HL-60 (cell line): ENCODE measurements around the gene PJA1.

Experiments used
- GABPA ChIP-seq: IDR thresholded peaks from 2 replicates; pipeline ENCODE4 v1.6.1; 2012; ENCODE audit warnings: low read depth
- POLR2AphosphoS5 ChIP-seq: IDR thresholded peaks from 2 replicates; pipeline ENCODE4 v1.6.1; 2012; ENCODE audit warnings: low read depth
- SPI1 ChIP-seq: IDR thresholded peaks from 2 replicates; pipeline ENCODE4 v1.6.1; 2012; ENCODE audit warnings: low read depth, mild to moderate bottlenecking, borderline replicate concordance
- TF ChIP-seq, protein P1 (sequence below): IDR thresholded peaks from one replicate; pipeline ENCODE4 v1.5.1; 2011; ENCODE audit warnings: low read length, control low read depth, inconsistent platforms; ENCODE audit not compliant: insufficient read depth
- TF ChIP-seq, protein P2 (sequence below): IDR thresholded peaks from 2 replicates; pipeline ENCODE4 v1.6.1; 2012; ENCODE audit warnings: low read depth; ENCODE audit not compliant: insufficient replicate concordance

DNA sequence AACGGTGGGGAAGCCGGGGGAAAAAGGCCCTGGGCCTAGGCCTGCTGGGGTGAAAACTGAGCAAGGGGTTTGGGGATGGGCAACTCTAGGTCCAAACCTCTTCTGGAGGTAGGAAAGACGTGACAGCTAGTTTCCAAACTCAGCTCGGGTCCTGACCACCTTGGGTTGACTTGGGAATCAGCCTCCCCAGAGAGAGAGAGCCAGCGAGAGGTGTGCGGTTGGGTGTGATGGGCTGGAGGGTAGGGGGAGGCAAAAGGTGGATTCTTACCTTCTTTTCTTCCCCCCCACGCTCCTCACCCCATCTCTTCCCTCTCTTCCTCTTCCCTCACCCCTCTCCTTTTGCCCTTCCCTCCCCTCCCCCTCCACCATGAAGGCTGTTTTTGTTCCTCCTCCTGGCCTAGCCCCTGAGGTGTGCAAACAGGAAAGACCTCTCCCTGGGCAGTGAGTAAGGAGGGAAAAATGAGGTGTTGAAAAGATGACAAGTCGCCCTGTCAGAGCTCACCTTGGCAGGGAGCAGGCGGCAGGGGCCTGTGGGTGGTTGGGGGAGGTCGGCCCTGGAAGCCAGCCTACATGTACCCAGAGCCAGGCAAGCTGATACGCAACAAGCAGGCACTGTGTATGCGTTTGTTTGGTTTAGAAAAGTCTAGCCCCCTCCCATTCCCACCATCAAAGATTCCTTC is 14.8 kb downstream of the PJA1 start:
- TF ChIP-seq POLR2AphosphoS5: no peak
- TF ChIP-seq, protein P1, sequence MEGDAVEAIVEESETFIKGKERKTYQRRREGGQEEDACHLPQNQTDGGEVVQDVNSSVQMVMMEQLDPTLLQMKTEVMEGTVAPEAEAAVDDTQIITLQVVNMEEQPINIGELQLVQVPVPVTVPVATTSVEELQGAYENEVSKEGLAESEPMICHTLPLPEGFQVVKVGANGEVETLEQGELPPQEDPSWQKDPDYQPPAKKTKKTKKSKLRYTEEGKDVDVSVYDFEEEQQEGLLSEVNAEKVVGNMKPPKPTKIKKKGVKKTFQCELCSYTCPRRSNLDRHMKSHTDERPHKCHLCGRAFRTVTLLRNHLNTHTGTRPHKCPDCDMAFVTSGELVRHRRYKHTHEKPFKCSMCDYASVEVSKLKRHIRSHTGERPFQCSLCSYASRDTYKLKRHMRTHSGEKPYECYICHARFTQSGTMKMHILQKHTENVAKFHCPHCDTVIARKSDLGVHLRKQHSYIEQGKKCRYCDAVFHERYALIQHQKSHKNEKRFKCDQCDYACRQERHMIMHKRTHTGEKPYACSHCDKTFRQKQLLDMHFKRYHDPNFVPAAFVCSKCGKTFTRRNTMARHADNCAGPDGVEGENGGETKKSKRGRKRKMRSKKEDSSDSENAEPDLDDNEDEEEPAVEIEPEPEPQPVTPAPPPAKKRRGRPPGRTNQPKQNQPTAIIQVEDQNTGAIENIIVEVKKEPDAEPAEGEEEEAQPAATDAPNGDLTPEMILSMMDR: no peak
- no peak for TF ChIP-seq GABPA
- TF ChIP-seq, protein P2, sequence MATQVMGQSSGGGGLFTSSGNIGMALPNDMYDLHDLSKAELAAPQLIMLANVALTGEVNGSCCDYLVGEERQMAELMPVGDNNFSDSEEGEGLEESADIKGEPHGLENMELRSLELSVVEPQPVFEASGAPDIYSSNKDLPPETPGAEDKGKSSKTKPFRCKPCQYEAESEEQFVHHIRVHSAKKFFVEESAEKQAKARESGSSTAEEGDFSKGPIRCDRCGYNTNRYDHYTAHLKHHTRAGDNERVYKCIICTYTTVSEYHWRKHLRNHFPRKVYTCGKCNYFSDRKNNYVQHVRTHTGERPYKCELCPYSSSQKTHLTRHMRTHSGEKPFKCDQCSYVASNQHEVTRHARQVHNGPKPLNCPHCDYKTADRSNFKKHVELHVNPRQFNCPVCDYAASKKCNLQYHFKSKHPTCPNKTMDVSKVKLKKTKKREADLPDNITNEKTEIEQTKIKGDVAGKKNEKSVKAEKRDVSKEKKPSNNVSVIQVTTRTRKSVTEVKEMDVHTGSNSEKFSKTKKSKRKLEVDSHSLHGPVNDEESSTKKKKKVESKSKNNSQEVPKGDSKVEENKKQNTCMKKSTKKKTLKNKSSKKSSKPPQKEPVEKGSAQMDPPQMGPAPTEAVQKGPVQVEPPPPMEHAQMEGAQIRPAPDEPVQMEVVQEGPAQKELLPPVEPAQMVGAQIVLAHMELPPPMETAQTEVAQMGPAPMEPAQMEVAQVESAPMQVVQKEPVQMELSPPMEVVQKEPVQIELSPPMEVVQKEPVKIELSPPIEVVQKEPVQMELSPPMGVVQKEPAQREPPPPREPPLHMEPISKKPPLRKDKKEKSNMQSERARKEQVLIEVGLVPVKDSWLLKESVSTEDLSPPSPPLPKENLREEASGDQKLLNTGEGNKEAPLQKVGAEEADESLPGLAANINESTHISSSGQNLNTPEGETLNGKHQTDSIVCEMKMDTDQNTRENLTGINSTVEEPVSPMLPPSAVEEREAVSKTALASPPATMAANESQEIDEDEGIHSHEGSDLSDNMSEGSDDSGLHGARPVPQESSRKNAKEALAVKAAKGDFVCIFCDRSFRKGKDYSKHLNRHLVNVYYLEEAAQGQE: no peak
- no peak for TF ChIP-seq SPI1
